Lower leg skin (tissue), 4 donors: ENCODE measurements around the gene QRICH1. TPM values are rescaled to one million over a fixed set of nuclear protein-coding genes. Genes with fewer than 3 reads are reported as not detected.

Experiments
- DNase-seq, 2 donors: peaks; one replicate each; pipeline ENCODE4 v3.0.0-alpha.2; 2019; ENCODE audit warnings: low spot score in 2 of 2
- H3K4me3 ChIP-seq: fragments of 200-600 bp; sonication (generic); 2 replicates; pipeline ENCODE4 v1.5.1; 2017; ENCODE audit warnings: mild to moderate bottlenecking, low read depth; ENCODE audit not compliant: poor library complexity, severe bottlenecking
- CTCF ChIP-seq, 3 donors: fragments of 450-650 bp; IDR thresholded peaks; one replicate each; pipeline ENCODE4 v1.5.1; 2016; ENCODE audit warnings: antibody characterized with exemption in 3 of 3, mild to moderate bottlenecking in 3 of 3, moderate library complexity in 2 of 3
- POLR2A ChIP-seq, 2 donors: fragments of 450-650 bp; IDR thresholded peaks; one replicate each; pipeline ENCODE4 v1.6.1; 2016 to 2017; ENCODE audit warnings: antibody characterized with exemption in 2 of 2, mild to moderate bottlenecking in 1 of 2, moderate library complexity in 1 of 2
- WGBS, 2 donors: methylation state at CpG; one replicate each; pipeline ENCODE4 v1.1.5; 2018; 5-methylcytosine and 5-hydroxymethylcytosine counted together
- intact Hi-C: fragments of 100-400 bp; cut with DNase I; formaldehyde crosslinking; loops from one replicate; pipeline ENCODE4 v1.15.0; 2023; ENCODE audit warnings: low total_unique reads
- total RNA-seq, 4 donors: library from RNA; depleted of rRNA; stranded (reverse); fragments of >200 nt; gene quantifications; one replicate each; pipeline ENCODE4 v1.1.0, GENCODE V29; 2016

QRICH1 gene
- total RNA-seq, 4 donors from 2014 or later, result 72.4 to 106 (median 84.2) TPM

GRCh38 chr3:48999085-48999858 is 94.6 kb downstream of the QRICH1 start:
- 83% methylated on average over 7 to 8 of the region's 8 CpGs for WGBS, 2 donors
- no peak overlapping the region for H3K4me3 ChIP-seq
- intact Hi-C loops, result no loop called here
- no peak for DNase-seq
- TF ChIP-seq CTCF (IDR thresholded peaks at IDR 0.05), result no peak
- TF ChIP-seq POLR2A (IDR thresholded peaks at IDR 0.05), result no peak

- H3K4me3 ChIP-seq, result no peak overlapping the region
- 84 to 85% methylated on average over 20 of the region's 20 CpGs for WGBS, 2 donors
- TF ChIP-seq POLR2A (IDR thresholded peaks at IDR 0.05) (no peak), CTCF (IDR thresholded peaks at IDR 0.05) (no peak)
- intact Hi-C loops, result no loop called here
- no peak for DNase-seq
Measured at GRCh38 chr3:48997714-48998637, 95.9 kb downstream of the QRICH1 start.

- intact Hi-C loops, result no loop called here
- 79 to 93% methylated on average over 7 to 8 of the region's 8 CpGs for WGBS, 2 donors
Measured at GRCh38 chr3:48997102-48997635, 96.7 kb downstream of the QRICH1 start.

GRCh38 chr3:48996640-48997039 is 97.2 kb downstream of the QRICH1 start:
- TF ChIP-seq CTCF (IDR thresholded peaks at IDR 0.05), result no peak
- no peak for TF ChIP-seq POLR2A (IDR thresholded peaks at IDR 0.05)
- intact Hi-C loops, result no loop called here
- WGBS, 2 donors, result 88 to 94% methylated on average over 7 to 8 of the region's 8 CpGs
- no peak for DNase-seq
- no peak overlapping the region for H3K4me3 ChIP-seq

More at GRCh38 chr3:48997102-48997635, 96.7 kb downstream of the QRICH1 start:
- H3K4me3 ChIP-seq, result no peak overlapping the region
- no peak for DNase-seq
- TF ChIP-seq POLR2A (IDR thresholded peaks at IDR 0.05) (no peak), CTCF (IDR thresholded peaks at IDR 0.05) (no peak)

- no peak for TF ChIP-seq CTCF (IDR thresholded peaks at IDR 0.05)
- no peak for TF ChIP-seq POLR2A (IDR thresholded peaks at IDR 0.05)
- DNase-seq, result no peak
- intact Hi-C loops, result no loop called here
- H3K4me3 ChIP-seq, result no peak overlapping the region
Measured at GRCh38 chr3:48993834-48994233, 100.0 kb downstream of the QRICH1 start.
